GM12875 (cell line): ENCODE results near the gene CTNND2.
"Not testable (repeated sequence)": the region's sequence is repeated elsewhere in the genome, so short reads cannot be mapped to it uniquely, and the experiment has no call there.

Experiments
- H3K4me3 ChIP-seq: one replicate; pipeline ENCODE4 v1.5.1; 2011; ENCODE audit warnings: low read depth, low read length, control low read depth
- CTCF ChIP-seq: IDR thresholded peaks from 2 replicates; pipeline ENCODE4 v1.5.1; 2011; ENCODE audit warnings: low read depth, mild to moderate bottlenecking, control low read depth, inconsistent platforms, low read length, moderate library complexity, borderline replicate concordance; ENCODE audit not compliant: insufficient read depth

Gene CTNND2

GRCh38 chr5:11072568-11072967 lies 831.7 kb downstream of the CTNND2 start:
- H3K4me3 ChIP-seq = no peak overlapping the region
- no peak for TF ChIP-seq CTCF

- TF ChIP-seq CTCF = no peak
Measured at GRCh38 chr5:11072076-11072475, 832.2 kb downstream of the CTNND2 start.

GRCh38 chr5:11069041-11069440 lies 835.2 kb downstream of the CTNND2 start:
- TF ChIP-seq CTCF = no peak
- no peak overlapping the region for H3K4me3 ChIP-seq

More at GRCh38 chr5:11072076-11072475, 832.2 kb downstream of the CTNND2 start:
- no peak overlapping the region for H3K4me3 ChIP-seq

- not testable (repeated sequence) for H3K4me3 ChIP-seq
Measured at GRCh38 chr5:11065723-11066122, 838.5 kb downstream of the CTNND2 start.

- no peak overlapping the region for H3K4me3 ChIP-seq
- no peak for TF ChIP-seq CTCF
Measured at GRCh38 chr5:11064763-11065450, 839.3 kb downstream of the CTNND2 start.

- no peak for TF ChIP-seq CTCF
- no peak overlapping the region for H3K4me3 ChIP-seq
Measured at GRCh38 chr5:11062397-11062796, 841.8 kb downstream of the CTNND2 start.

- no peak overlapping the region for H3K4me3 ChIP-seq
- no peak for TF ChIP-seq CTCF
Measured at GRCh38 chr5:11056560-11056959, 847.7 kb downstream of the CTNND2 start.

GRCh38 chr5:11054014-11054413 lies 850.2 kb downstream of the CTNND2 start:
- TF ChIP-seq CTCF = no peak
- H3K4me3 ChIP-seq = no peak overlapping the region
